DOHH2 (cell line): ENCODE data around the gene MALRD1.

Source experiments
- EZH2phosphoT487 ChIP-seq: fragments of 200-600 bp; sonication (generic); IDR thresholded peaks from 2 replicates; pipeline ENCODE4 v1.6.1; 2017; ENCODE audit warnings: borderline replicate concordance, mild to moderate bottlenecking, antibody characterized with exemption, low read length, moderate library complexity, mixed read lengths
- TF ChIP-seq, protein P1 (sequence below): fragments of 200-600 bp; sonication (generic); IDR thresholded peaks from one replicate; pipeline ENCODE4 v1.5.1; 2014; ENCODE audit warnings: antibody characterized with exemption, mild to moderate bottlenecking, low read depth, low read length; ENCODE audit not compliant: poor library complexity, severe bottlenecking

DNA sequence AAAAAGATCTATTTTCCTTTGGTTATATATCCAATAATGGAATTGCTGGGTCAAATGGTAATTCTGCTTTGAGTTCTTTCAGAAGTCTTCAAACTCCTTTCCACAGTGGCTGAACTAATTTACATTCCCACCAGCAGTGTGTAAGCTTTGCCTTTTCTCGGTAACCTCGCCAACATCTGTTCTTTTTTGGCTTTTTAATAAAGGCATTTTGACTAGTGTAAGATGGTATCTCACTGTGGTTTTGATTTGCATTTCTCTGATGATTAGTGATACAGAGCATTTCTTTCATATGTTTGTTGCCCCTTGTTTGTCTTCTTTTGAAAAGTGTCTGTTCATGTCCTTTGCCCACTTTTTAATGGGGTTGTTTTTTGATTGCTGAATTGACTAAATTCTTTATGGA is 285.0 kb downstream of the MALRD1 start:
- TF ChIP-seq, protein P1, sequence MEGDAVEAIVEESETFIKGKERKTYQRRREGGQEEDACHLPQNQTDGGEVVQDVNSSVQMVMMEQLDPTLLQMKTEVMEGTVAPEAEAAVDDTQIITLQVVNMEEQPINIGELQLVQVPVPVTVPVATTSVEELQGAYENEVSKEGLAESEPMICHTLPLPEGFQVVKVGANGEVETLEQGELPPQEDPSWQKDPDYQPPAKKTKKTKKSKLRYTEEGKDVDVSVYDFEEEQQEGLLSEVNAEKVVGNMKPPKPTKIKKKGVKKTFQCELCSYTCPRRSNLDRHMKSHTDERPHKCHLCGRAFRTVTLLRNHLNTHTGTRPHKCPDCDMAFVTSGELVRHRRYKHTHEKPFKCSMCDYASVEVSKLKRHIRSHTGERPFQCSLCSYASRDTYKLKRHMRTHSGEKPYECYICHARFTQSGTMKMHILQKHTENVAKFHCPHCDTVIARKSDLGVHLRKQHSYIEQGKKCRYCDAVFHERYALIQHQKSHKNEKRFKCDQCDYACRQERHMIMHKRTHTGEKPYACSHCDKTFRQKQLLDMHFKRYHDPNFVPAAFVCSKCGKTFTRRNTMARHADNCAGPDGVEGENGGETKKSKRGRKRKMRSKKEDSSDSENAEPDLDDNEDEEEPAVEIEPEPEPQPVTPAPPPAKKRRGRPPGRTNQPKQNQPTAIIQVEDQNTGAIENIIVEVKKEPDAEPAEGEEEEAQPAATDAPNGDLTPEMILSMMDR, result no peak
- TF ChIP-seq EZH2phosphoT487, result no peak
